GM12878 (cell line): ENCODE data around the gene PRKCB. TPM values are rescaled to one million over a fixed set of nuclear protein-coding genes. Genes with fewer than 3 reads are reported as not detected.

Source experiments
- ATAC-seq: fragments of 200-7000 bp; cut with Tn5 transposase; 3 replicates; pipeline ENCODE4 v1.9.1; 2020; ENCODE audit warnings: mild to moderate bottlenecking, moderate library complexity
- BruUV-seq: library from RNA; stranded (reverse); fragments of 400-500 nt; replicated peaks from 2 replicates; lab custom pipeline; 2021; lab: Mats Ljungman, UMichigan
- CTCF ChIA-PET: fragments of 300-600 bp; sonication (Branson Sonifier 250); formaldehyde crosslinking; extraction: SDS; loops from one replicate; lab custom pipeline; 2021; ENCODE audit warnings: inconsistent platforms; lab: Yijun Ruan, JAX
- POLR2A ChIA-PET: fragments of 350-600 bp; formaldehyde crosslinking; extraction: SDS; loops from one replicate; lab custom pipeline; 2021; ENCODE audit warnings: inconsistent platforms; lab: Charles Lee
- RAD21 ChIA-PET: fragments of 300-600 bp; sonication (Branson Sonifier 250); formaldehyde crosslinking; loops from one replicate; lab custom pipeline; 2023; ENCODE audit warnings: antibody characterized with exemption; ENCODE audit not compliant: unreplicated experiment; lab: Charles Lee
- SMC1A ChIA-PET: fragments of 300-600 bp; sonication (Branson Sonifier 250); formaldehyde crosslinking; loops from one replicate; lab custom pipeline; 2023; ENCODE audit not compliant: unreplicated experiment, uncharacterized antibody; lab: Charles Lee
- DNase-seq: peaks from one replicate; pipeline ENCODE4 v3.0.0-alpha.2; 2011; ENCODE audit warnings: low read depth, low spot score
- FAIRE-seq: peaks from 3 replicates; lab custom pipeline; 2011; peaks lifted over from hg19 to GRCh38; lab: Jason Lieb, UNC
- H2AFZ ChIP-seq: 2 replicates; pipeline ENCODE4 v1.6.0; 2011; ENCODE audit warnings: low read depth, low read length, control low read depth; ENCODE audit not compliant: control insufficient read depth
- H3K27ac ChIP-seq: 2 replicates; pipeline ENCODE4 v1.5.1; 2011; ENCODE audit warnings: control low read depth; ENCODE audit not compliant: control insufficient read depth, insufficient read depth
- H3K27me3 ChIP-seq, 2 experiments: replicated peaks in 1 of 2; 2 replicates each; pipeline versions ENCODE4 v1.6.0 to v1.6.1; 2011; ENCODE audit warnings: low read length in 1 of 2; ENCODE audit not compliant: control insufficient read depth in 2 of 2, insufficient read depth in 2 of 2
- H3K36me3 ChIP-seq, 2 experiments: 2 replicates each; pipeline ENCODE4 v1.5.1; 2011; ENCODE audit warnings: low read length in 1 of 2; ENCODE audit not compliant: control insufficient read depth in 2 of 2, insufficient read depth in 2 of 2
- H3K4me1 ChIP-seq: 2 replicates; pipeline ENCODE4 v1.6.1; 2011; ENCODE audit warnings: mild to moderate bottlenecking, low read length, moderate library complexity, mixed read lengths; ENCODE audit not compliant: control insufficient read depth, insufficient read depth
- H3K4me2 ChIP-seq: 2 replicates; pipeline ENCODE4 v1.6.0; 2011; ENCODE audit warnings: control low read depth; ENCODE audit not compliant: control insufficient read depth, insufficient read depth
- H3K4me3 ChIP-seq: fragments of 200-600 bp; sonication (generic); 2 replicates; pipeline ENCODE4 v1.5.1; 2016
- H3K79me2 ChIP-seq: 2 replicates; pipeline ENCODE4 v1.6.0; 2011; ENCODE audit warnings: low read length; ENCODE audit not compliant: control insufficient read depth, insufficient read depth
- H3K9ac ChIP-seq: 2 replicates; pipeline ENCODE4 v1.8.0; 2011; ENCODE audit warnings: low read length, control low read depth, mixed read lengths; ENCODE audit not compliant: control insufficient read depth, insufficient read depth
- H3K9me3 ChIP-seq: replicated peaks from 3 replicates; pipeline ENCODE4 v1.5.1; 2011; ENCODE audit warnings: mild to moderate bottlenecking, low read length; ENCODE audit not compliant: control insufficient read depth, insufficient read depth
- H4K20me1 ChIP-seq: 2 replicates; pipeline ENCODE4 v1.6.0; 2011; ENCODE audit not compliant: control insufficient read depth, insufficient read depth
- ATF2 ChIP-seq: IDR thresholded peaks from 2 replicates; pipeline ENCODE4 v1.6.1; 2012; ENCODE audit warnings: low read length, inconsistent platforms
- CEBPB ChIP-seq, 2 experiments: fragments of 150-350 bp in 1 of 2; IDR thresholded peaks; 2 replicates each; pipeline ENCODE4 v1.6.1; 2012 to 2014; ENCODE audit warnings: low read depth in 2 of 2, low read length in 2 of 2, borderline replicate concordance in 1 of 2, inconsistent platforms in 1 of 2
- LARP7 ChIP-seq: fragments of 450-650 bp; IDR thresholded peaks from 2 replicates; pipeline ENCODE4 v1.6.1; 2017; ENCODE audit warnings: mild to moderate bottlenecking
- MEF2A ChIP-seq: IDR thresholded peaks from 2 replicates; pipeline ENCODE4 v1.6.1; 2011; ENCODE audit warnings: low read depth, mild to moderate bottlenecking, low read length, moderate library complexity; ENCODE audit not compliant: insufficient read depth
- MEF2B ChIP-seq: fragments of 450-650 bp; IDR thresholded peaks from 2 replicates; pipeline ENCODE4 v1.6.1; 2018; ENCODE audit warnings: mild to moderate bottlenecking, moderate library complexity; ENCODE audit not compliant: partially characterized antibody, poor library complexity, severe bottlenecking
- NFXL1 ChIP-seq: fragments of 450-650 bp; IDR thresholded peaks from 2 replicates; pipeline ENCODE4 v1.6.1; 2017; ENCODE audit warnings: antibody characterized with exemption, mild to moderate bottlenecking, borderline replicate concordance
- NKRF ChIP-seq: fragments of 450-650 bp; conservative IDR thresholded peaks from 2 replicates; pipeline ENCODE4 v1.6.1; 2017; ENCODE audit warnings: mild to moderate bottlenecking, moderate library complexity
- RUNX3 ChIP-seq: IDR thresholded peaks from 2 replicates; pipeline ENCODE4 v1.6.1; 2012; ENCODE audit warnings: low read length, inconsistent platforms
- TBL1XR1 ChIP-seq: IDR thresholded peaks from 2 replicates; pipeline ENCODE4 v1.6.1; 2012; ENCODE audit warnings: low read depth, low read length, improper control_type of control experiment
- YY1 ChIP-seq: IDR thresholded peaks from 2 replicates; pipeline ENCODE4 v1.6.1; 2011; ENCODE audit warnings: low read depth, mild to moderate bottlenecking, low read length
- ZNF24 ChIP-seq: fragments of 450-650 bp; IDR thresholded peaks from 2 replicates; pipeline ENCODE4 v1.6.1; 2017; ENCODE audit warnings: antibody characterized with exemption, mild to moderate bottlenecking
- WGBS: methylation state at CpG from one replicate; pipeline ENCODE4 v1.1.6; 2016; ENCODE audit warnings: low lambda C conversion rate; ENCODE audit not compliant: insufficient replicate concordance, insufficient coverage; ENCODE audit errors: missing lambda C conversion rate; 5-methylcytosine and 5-hydroxymethylcytosine counted together
- in situ Hi-C: fragments of 300-500 bp; cut with MboI; formaldehyde crosslinking; loops from 9 replicates; pipeline ENCODE4 v1.14.3; 2018; ENCODE audit warnings: mixed read lengths
- intact Hi-C: fragments of 100-400 bp; cut with micrococcal nuclease; formaldehyde crosslinking; loops from one replicate; pipeline ENCODE4 v1.14.2; 2022; ENCODE audit not compliant: unreplicated experiment
- polyA plus RNA-seq, 11 experiments: library from polyadenylated mRNA; depleted of rRNA in 4 of 11; unstranded in 6 of 11; stranded (reverse) in 5 of 11; fragments of >200 nt; fragmentation: Nextera tagmentation in 4 of 11; fragmentation: Illumina TruSeq in 1 of 11; extraction: Ambion mirVana in 4 of 11; extraction: Trizol in 1 of 11; gene quantifications; 1 replicate in 1 of 11; 2 replicates in 10 of 11; pipeline versions ENCODE4 v1.2.1 to v1.2.3, GENCODE V29; 2011 to 2016; ENCODE audit warnings: inconsistent platforms in 2 of 11, missing spikeins in 2 of 11, low read depth in 1 of 11
- total RNA-seq, 4 experiments: library from RNA; depleted of rRNA in 3 of 4; stranded (reverse); fragments of >200 nt in 3 of 4; fragmentation: Illumina TruSeq in 1 of 4; extraction: Trizol in 1 of 4; gene quantifications; 2 replicates each; pipeline versions ENCODE4 v1.2.1 to v1.2.3, GENCODE V29; 2013 to 2021

The PRKCB gene
- total and polyA plus RNA-seq, 10 of the 15 experiments (the other 5 are each of a cell fraction or from before 2014, with no cell fraction given) = 21.4 to 158 (median 97.3) TPM

DNA sequence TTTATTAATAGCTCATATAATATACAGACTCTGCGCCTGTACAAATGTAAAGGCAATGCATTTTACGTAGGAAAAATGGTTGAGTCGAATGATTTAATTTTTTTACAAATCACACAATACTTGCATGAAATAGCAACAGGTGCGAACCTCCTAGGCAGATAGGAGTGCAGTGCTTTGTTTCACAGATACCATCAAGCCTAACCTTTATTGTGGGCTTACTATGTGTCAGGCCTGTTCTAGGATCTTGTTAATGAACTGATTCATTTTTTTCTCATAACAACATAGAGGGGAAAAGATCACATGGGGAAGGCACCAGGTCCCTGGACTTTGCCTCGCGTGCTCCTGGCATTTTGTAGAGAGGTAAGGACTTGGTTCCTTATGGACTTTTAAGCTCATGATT lies 107.8 kb downstream of the PRKCB start:
- TF ChIP-seq LARP7 (no peak), MEF2B (no peak), NFXL1 (no peak), YY1 (no peak), MEF2A (no peak), ATF2 (no peak), TBL1XR1 (no peak), ZNF24 (no peak), CEBPB (IDR thresholded peaks at IDR 0.05; ENCODE audit: borderline replicate concordance in 1 of 2, low read depth in 2 of 2, low read length in 2 of 2) (no peak), RUNX3 (no peak), NKRF (no peak)
- TF ChIP-seq, all 136 proteins: peak for 0
- WGBS = 86% methylated on average over 6 of the region's 6 CpGs
- peaks cover 21% of the 10 kb centered on the region for H3K79me2 ChIP-seq
- no peaks in the 10 kb centered on the region for H3K27me3 ChIP-seq
- H3K4me2 ChIP-seq = no peak overlapping the region
- ChIA-PET RAD21 (no interaction called here), CTCF (interaction anchor here (1.0 to 2.2 kb wide), 4 partner anchors 9 to 140 kb away, joined by 3 to 8 read pairs (median 6); no protein-coding TSS in a partner anchor), POLR2A (no interaction called here), SMC1A (interaction anchor here (0.7 to 2.0 kb wide), 4 partner anchors 13 to 102 kb away, joined by 3 to 5 read pairs (median 4); no protein-coding TSS in a partner anchor)
- DNase-seq (no peak), FAIRE-seq (no peak), ATAC-seq (no peak)
- no TSS peak for BruUV-seq
- H3K4me1 ChIP-seq = peaks cover 13% of the 10 kb centered on the region
- no peaks in the 10 kb centered on the region for H3K9me3 ChIP-seq
- in situ Hi-C loops (no loop called here), intact Hi-C loops (no loop called here)
- H3K4me3 ChIP-seq = no peak overlapping the region
- H3K9ac ChIP-seq = no peak overlapping the region
- H3K36me3 ChIP-seq = peaks cover 3 to 5% of the 10 kb centered on the region in 2 experiments; a peak in 3 of 4 replicates
- H2AFZ ChIP-seq = no peak overlapping the region
- H3K27ac ChIP-seq = no peak overlapping the region
- no peaks in the 10 kb centered on the region; the same call in 1 of the 2 replicates for H4K20me1 ChIP-seq
